Gastrocnemius medialis (tissue), 4 donors: ENCODE measurements around the gene RHOB.

Experiments
- CTCF ChIP-seq, 5 experiments: fragments of 450-650 bp in 3 of 5; fragments of 200-600 bp in 2 of 5; sonication (generic) in 2 of 5; IDR thresholded peaks in 4 of 5; conservative IDR thresholded peaks in 1 of 5; 1 replicate in 4 of 5; 2 replicates in 1 of 5; pipeline ENCODE4 v1.5.1; 2016 to 2019; ENCODE audit warnings: antibody characterized with exemption in 5 of 5, mild to moderate bottlenecking in 3 of 5, moderate library complexity in 3 of 5
- POLR2A ChIP-seq, 2 donors: fragments of 450-650 bp; IDR thresholded peaks; one replicate each; pipeline ENCODE4 v1.6.1; 2017; ENCODE audit warnings: antibody characterized with exemption in 2 of 2, mild to moderate bottlenecking in 2 of 2, moderate library complexity in 2 of 2

GRCh38 chr2:20494241-20494640 is 47.4 kb downstream of the RHOB start:
- TF ChIP-seq POLR2A (IDR thresholded peaks at IDR 0.05): no peak
- no peak for TF ChIP-seq CTCF (IDR thresholded peaks at IDR 0.05 in 4 of 5, conservative IDR thresholded peaks at IDR 0.05 in 1 of 5)
